ENCODE data around the gene SIGLEC1.

The SIGLEC1 gene

DNA sequence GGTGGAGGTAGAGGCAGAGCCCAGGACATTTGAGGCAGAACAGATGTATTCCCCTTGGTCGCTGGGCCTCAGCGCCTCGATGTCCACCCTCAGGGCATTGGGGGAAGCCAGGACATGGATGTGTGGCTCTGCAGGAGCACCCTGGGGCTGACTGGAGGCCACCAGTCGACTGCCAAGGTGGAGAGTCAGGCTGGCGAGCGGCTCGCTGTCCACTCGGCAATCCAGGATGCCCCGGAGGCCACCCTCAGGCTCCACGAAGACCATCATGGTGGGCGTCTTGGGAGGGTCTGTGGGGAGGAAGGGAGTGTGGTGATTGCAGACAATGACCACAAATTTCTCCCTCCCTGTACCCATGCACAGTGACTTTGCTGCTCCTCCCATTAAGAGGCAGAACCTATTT, 22.4 kb downstream of the SIGLEC1 start:
- TF ChIP-seq, protein P1, sequence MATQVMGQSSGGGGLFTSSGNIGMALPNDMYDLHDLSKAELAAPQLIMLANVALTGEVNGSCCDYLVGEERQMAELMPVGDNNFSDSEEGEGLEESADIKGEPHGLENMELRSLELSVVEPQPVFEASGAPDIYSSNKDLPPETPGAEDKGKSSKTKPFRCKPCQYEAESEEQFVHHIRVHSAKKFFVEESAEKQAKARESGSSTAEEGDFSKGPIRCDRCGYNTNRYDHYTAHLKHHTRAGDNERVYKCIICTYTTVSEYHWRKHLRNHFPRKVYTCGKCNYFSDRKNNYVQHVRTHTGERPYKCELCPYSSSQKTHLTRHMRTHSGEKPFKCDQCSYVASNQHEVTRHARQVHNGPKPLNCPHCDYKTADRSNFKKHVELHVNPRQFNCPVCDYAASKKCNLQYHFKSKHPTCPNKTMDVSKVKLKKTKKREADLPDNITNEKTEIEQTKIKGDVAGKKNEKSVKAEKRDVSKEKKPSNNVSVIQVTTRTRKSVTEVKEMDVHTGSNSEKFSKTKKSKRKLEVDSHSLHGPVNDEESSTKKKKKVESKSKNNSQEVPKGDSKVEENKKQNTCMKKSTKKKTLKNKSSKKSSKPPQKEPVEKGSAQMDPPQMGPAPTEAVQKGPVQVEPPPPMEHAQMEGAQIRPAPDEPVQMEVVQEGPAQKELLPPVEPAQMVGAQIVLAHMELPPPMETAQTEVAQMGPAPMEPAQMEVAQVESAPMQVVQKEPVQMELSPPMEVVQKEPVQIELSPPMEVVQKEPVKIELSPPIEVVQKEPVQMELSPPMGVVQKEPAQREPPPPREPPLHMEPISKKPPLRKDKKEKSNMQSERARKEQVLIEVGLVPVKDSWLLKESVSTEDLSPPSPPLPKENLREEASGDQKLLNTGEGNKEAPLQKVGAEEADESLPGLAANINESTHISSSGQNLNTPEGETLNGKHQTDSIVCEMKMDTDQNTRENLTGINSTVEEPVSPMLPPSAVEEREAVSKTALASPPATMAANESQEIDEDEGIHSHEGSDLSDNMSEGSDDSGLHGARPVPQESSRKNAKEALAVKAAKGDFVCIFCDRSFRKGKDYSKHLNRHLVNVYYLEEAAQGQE (IDR thresholded peaks at IDR 0.05; ENCODE audit: insufficient replicate concordance, low read depth), result no peak
- TF ChIP-seq GABPA (IDR thresholded peaks at IDR 0.05; ENCODE audit: low read depth) (no peak), SPI1 (IDR thresholded peaks at IDR 0.05; ENCODE audit: borderline replicate concordance, low read depth) (no peak), POLR2AphosphoS5 (IDR thresholded peaks at IDR 0.05; ENCODE audit: low read depth) (no peak)
- TF ChIP-seq, protein P2, sequence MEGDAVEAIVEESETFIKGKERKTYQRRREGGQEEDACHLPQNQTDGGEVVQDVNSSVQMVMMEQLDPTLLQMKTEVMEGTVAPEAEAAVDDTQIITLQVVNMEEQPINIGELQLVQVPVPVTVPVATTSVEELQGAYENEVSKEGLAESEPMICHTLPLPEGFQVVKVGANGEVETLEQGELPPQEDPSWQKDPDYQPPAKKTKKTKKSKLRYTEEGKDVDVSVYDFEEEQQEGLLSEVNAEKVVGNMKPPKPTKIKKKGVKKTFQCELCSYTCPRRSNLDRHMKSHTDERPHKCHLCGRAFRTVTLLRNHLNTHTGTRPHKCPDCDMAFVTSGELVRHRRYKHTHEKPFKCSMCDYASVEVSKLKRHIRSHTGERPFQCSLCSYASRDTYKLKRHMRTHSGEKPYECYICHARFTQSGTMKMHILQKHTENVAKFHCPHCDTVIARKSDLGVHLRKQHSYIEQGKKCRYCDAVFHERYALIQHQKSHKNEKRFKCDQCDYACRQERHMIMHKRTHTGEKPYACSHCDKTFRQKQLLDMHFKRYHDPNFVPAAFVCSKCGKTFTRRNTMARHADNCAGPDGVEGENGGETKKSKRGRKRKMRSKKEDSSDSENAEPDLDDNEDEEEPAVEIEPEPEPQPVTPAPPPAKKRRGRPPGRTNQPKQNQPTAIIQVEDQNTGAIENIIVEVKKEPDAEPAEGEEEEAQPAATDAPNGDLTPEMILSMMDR (IDR thresholded peaks at IDR 0.05; ENCODE audit: insufficient read depth, low read length), result no peak
- peaks cover 2% of the 10 kb centered on the region for H3K27me3 ChIP-seq (ENCODE audit: insufficient read depth, poor library complexity, severe bottlenecking)
- DNase-seq (ENCODE audit: low read depth in 1 of 2, low spot score in 1 of 2), result no peak
- H3K4me3 ChIP-seq (replicated peaks; ENCODE audit: insufficient read depth, low read length), result no peak overlapping the region
- H3K27ac ChIP-seq (replicated peaks), result no peak overlapping the region

DNA sequence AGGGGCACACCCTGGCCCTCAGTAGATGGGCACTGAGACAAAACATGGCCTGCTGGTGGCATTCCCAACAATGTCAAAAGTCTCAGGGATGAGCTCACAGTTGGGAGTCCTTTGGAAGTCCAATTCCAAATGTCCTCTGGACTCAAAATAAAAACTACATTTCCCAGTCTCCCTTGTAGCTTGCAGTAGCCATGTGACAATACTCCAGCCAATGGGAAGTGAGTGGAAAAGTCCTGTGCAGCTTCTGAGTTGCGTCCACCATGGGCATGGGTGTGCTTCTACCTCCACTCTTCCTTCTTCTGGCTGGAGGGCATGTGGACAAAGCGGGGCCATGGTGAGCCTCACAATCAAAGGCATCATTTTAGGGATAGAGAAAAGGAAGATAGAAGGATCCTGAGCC, 24.7 kb downstream of the SIGLEC1 start:
- no peak for DNase-seq (ENCODE audit: low read depth in 1 of 2, low spot score in 1 of 2)
- TF ChIP-seq GABPA (IDR thresholded peaks at IDR 0.05; ENCODE audit: low read depth) (no peak), SPI1 (IDR thresholded peaks at IDR 0.05; ENCODE audit: borderline replicate concordance, low read depth) (no peak), POLR2AphosphoS5 (IDR thresholded peaks at IDR 0.05; ENCODE audit: low read depth) (no peak)
- TF ChIP-seq, protein P2 (IDR thresholded peaks at IDR 0.05; ENCODE audit: insufficient read depth, low read length), result no peak
- TF ChIP-seq, protein P1 (IDR thresholded peaks at IDR 0.05; ENCODE audit: insufficient replicate concordance, low read depth), result no peak
- H3K27ac ChIP-seq (replicated peaks), result no peak overlapping the region
- H3K4me3 ChIP-seq (replicated peaks; ENCODE audit: insufficient read depth, low read length), result no peak overlapping the region
- peaks cover 15% of the 10 kb centered on the region for H3K27me3 ChIP-seq (ENCODE audit: insufficient read depth, poor library complexity, severe bottlenecking)

DNA sequence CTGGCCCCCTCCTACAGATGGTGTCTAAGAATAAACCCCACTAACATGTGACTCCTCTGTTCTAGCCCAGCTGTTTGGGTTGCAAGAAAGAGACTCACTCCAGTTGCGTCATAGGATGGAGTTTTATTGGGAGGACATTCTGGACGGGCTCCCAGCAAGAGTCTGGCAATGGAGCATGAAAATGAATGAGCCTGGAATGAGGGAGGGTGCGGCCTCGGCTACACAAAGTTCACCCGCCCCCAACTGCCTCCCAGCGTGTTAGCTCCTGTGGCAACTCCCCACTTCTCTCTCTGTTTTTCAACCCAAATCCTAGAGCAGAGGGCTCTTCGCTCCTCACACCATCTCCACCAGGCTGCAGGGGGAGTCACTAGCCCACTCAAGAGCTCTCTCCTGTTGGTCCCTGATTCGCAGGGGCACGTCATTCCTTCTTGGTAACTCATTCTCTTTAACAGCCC, 25.5 kb downstream of the SIGLEC1 start:
- Histone ChIP-seq H3K4me3 (replicated peaks; ENCODE audit: insufficient read depth, low read length) (no peak overlapping the region), H3K27ac (replicated peaks) (no peak overlapping the region), H3K27me3 (ENCODE audit: insufficient read depth, poor library complexity, severe bottlenecking) (peaks cover 21% of the 10 kb centered on the region)
- TF ChIP-seq POLR2AphosphoS5 (IDR thresholded peaks at IDR 0.05; ENCODE audit: low read depth) (no peak), GABPA (IDR thresholded peaks at IDR 0.05; ENCODE audit: low read depth) (no peak)
- TF ChIP-seq, protein P1 (IDR thresholded peaks at IDR 0.05; ENCODE audit: insufficient replicate concordance, low read depth), result no peak
- DNase-seq (ENCODE audit: low read depth in 1 of 2, low spot score in 1 of 2), result no peak
